ENCODE measurements around the gene PSG1.

Gene PSG1

GRCh38 chr19:42816894-42817293 lies 62.6 kb downstream of the PSG1 start:
- no peak for DNase-seq
